ENCODE results near the gene PTPRD. TPM values are rescaled to one million over a fixed set of nuclear protein-coding genes. Genes with fewer than 3 reads are reported as not detected.
A peak's percentile ranks its signal among the peaks of the same experiment; 100 is the strongest.

The PTPRD gene
- total RNA-seq, 1 donor from 2014 or later, result 136 TPM

- DNase-seq (ENCODE audit: low spot score), result peak; percentile 36
- no peak overlapping the region for H3K9ac ChIP-seq
- H3K27me3 ChIP-seq, result no peaks in the 10 kb centered on the region
- Mint-ChIP-seq H3K36me3 (peaks cover 27% of the 10 kb centered on the region), H3K27ac (peak overlapping the region; percentile 42), H3K4me3 (no peak overlapping the region), H3K27me3 (ENCODE audit: insufficient read depth, low read depth) (no peaks in the 10 kb centered on the region), H3K4me1 (peaks cover 13% of the 10 kb centered on the region), H3K9me3 (peaks cover 14% of the 10 kb centered on the region)
- no peak overlapping the region for H3K4me3 ChIP-seq
- TF ChIP-seq CTCF (IDR thresholded peaks at IDR 0.05) (peak; percentile 34), EZH2 (IDR thresholded peaks at IDR 0.05) (no peak), EZH2phosphoT487 (IDR thresholded peaks at IDR 0.05) (no peak)
- H3K79me2 ChIP-seq (ENCODE audit: low read depth), result peaks cover 13% of the 10 kb centered on the region
- H3K4me2 ChIP-seq, result no peak overlapping the region
- H3K4me1 ChIP-seq, result peaks cover 19% of the 10 kb centered on the region
- no peaks in the 10 kb centered on the region for H3K9me3 ChIP-seq (ENCODE audit: low read depth)
- no peaks in the 10 kb centered on the region for H3K36me3 ChIP-seq
- no peaks in the 10 kb centered on the region for H4K20me1 ChIP-seq (ENCODE audit: low read depth)
- H3F3A ChIP-seq (ENCODE audit: low read depth), result peaks cover 4% of the 10 kb centered on the region
- H3K27ac ChIP-seq, result no peak overlapping the region
- no peak overlapping the region for H2AFZ ChIP-seq (replicated peaks)
These were observed 1850.2 kb downstream of the PTPRD start for GRCh38 chr9:8762479-8763085.

DNA sequence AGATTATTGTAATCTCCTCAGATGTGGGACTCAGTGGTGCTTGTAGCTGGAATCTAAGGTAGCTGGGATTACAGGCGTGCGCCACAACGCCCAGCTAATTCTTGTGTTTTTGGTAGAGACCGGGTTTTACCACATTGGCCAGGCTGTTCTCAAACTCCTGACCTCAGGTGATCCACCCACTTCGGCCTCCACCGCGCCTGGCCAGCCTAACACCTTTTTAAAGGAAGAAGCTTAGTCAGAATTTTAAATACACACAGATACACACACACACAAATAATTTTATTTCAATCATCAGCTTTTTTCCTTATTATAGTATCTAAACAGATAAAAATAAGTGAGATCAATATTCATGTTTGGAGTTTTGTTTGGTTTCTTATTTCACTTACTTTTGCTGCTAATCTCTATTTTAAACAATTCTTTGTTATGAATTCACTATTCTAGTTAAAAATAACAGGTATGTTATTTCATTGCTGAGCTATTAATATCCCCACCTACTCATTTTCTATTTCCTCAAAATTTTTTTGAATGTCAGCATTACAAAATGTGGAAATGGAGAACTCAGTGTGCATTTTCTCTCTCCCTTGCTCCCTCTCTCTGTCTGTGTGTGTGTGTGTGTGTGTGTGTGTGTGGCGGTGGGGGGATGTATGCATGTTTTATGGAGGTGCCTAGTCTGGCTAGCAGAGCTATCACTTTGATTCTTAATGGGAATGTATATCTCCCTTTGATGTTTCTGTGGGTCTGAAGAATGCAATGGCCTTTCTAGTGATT lies 1852.6 kb downstream of the PTPRD start:
- Histone ChIP-seq H3K4me3 (no peak overlapping the region), H4K20me1 (ENCODE audit: low read depth) (no peaks in the 10 kb centered on the region), H2AFZ (replicated peaks) (no peak overlapping the region), H3K4me2 (no peak overlapping the region), H3K4me1 (peaks cover 30% of the 10 kb centered on the region), H3K36me3 (no peaks in the 10 kb centered on the region), H3F3A (ENCODE audit: low read depth) (peaks cover 7% of the 10 kb centered on the region), H3K27me3 (no peaks in the 10 kb centered on the region), H3K9ac (no peak overlapping the region), H3K9me3 (ENCODE audit: low read depth) (no peaks in the 10 kb centered on the region), H3K79me2 (ENCODE audit: low read depth) (peaks cover 20% of the 10 kb centered on the region), H3K27ac (no peak overlapping the region)
- Mint-ChIP-seq H3K4me1 (peaks cover 13% of the 10 kb centered on the region), H3K9me3 (peaks cover 14% of the 10 kb centered on the region), H3K4me3 (no peak overlapping the region), H3K36me3 (peaks cover 20% of the 10 kb centered on the region), H3K27me3 (ENCODE audit: insufficient read depth, low read depth) (no peaks in the 10 kb centered on the region), H3K27ac (no peak overlapping the region)
- peak; percentile 24 for DNase-seq (ENCODE audit: low spot score)
- TF ChIP-seq EZH2 (IDR thresholded peaks at IDR 0.05) (no peak), EZH2phosphoT487 (IDR thresholded peaks at IDR 0.05) (no peak), CTCF (IDR thresholded peaks at IDR 0.05) (no peak)

DNA sequence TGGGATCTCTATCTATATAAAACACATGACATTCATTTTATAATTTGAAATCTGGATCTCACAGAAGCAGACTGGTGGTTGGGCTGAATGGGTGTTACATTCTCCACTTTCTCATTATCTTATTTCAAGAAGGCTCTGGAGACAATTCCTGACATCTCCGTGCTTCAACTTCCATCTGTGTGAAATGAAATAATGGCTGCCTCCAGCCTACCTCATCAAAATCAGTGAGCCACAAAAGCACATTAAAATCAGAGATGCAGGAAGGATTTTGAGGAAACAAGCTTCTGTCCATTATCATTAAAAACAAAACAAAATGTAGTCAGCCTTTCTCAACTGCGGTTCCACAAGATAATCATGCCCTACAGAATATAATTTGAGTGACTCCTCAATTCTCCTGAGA lies 1854.9 kb downstream of the PTPRD start:
- peaks cover 35% of the 10 kb centered on the region for H3K79me2 ChIP-seq (ENCODE audit: low read depth)
- H3K4me2 ChIP-seq, result no peak overlapping the region
- H3K27ac ChIP-seq, result no peak overlapping the region
- no peaks in the 10 kb centered on the region for H3K9me3 ChIP-seq (ENCODE audit: low read depth)
- peaks cover 28% of the 10 kb centered on the region for H3K4me1 ChIP-seq
- H3K27me3 ChIP-seq, result no peaks in the 10 kb centered on the region
- no peak overlapping the region for H3K4me3 ChIP-seq
- H3K9ac ChIP-seq, result no peak overlapping the region
- Mint-ChIP-seq H3K9me3 (peaks cover 18% of the 10 kb centered on the region), H3K27ac (no peak overlapping the region), H3K36me3 (peaks cover 28% of the 10 kb centered on the region), H3K4me3 (no peak overlapping the region), H3K4me1 (peaks cover 17% of the 10 kb centered on the region), H3K27me3 (ENCODE audit: insufficient read depth, low read depth) (peaks cover 3% of the 10 kb centered on the region)
- H3K36me3 ChIP-seq, result no peaks in the 10 kb centered on the region
- H2AFZ ChIP-seq (replicated peaks), result no peak overlapping the region
- no peak for DNase-seq (ENCODE audit: low spot score)
- peaks cover 10% of the 10 kb centered on the region for H3F3A ChIP-seq (ENCODE audit: low read depth)
- TF ChIP-seq CTCF (IDR thresholded peaks at IDR 0.05), result no peak
- no peaks in the 10 kb centered on the region for H4K20me1 ChIP-seq (ENCODE audit: low read depth)

Data from neural progenitor cell (in vitro differentiated cells).